SK-N-SH treated with all-trans-retinoic acid at 6 μM for 48 hours (cell line): ENCODE results near the gene ENPP3.
"Not testable (repeated sequence)": the region's sequence is repeated elsewhere in the genome, so short reads cannot be mapped to it uniquely, and the experiment has no call there.

Experiments used
- BACH2 ChIP-seq: fragments of 250-450 bp; sonication (Bioruptor Pico); IDR thresholded peaks from 2 replicates; pipeline ENCODE4 v1.9.0; 2021; ENCODE audit warnings: mild to moderate bottlenecking, borderline replicate concordance
- TF ChIP-seq, protein P1 (sequence below): fragments of 250-450 bp; sonication (Bioruptor Pico); IDR thresholded peaks from 2 replicates; pipeline ENCODE4 v1.5.1; 2021; ENCODE audit warnings: mild to moderate bottlenecking, moderate library complexity
- TF ChIP-seq, protein P2 (sequence below): fragments of 250-450 bp; sonication (Bioruptor Pico); IDR thresholded peaks from 2 replicates; pipeline ENCODE4 v1.8.0; 2020; ENCODE audit warnings: mild to moderate bottlenecking, moderate library complexity, borderline replicate concordance
- TF ChIP-seq, protein P3 (sequence below): fragments of 250-450 bp; sonication (Bioruptor Pico); IDR thresholded peaks from 2 replicates; pipeline ENCODE4 v1.5.1; 2020; ENCODE audit warnings: low read depth, mild to moderate bottlenecking, moderate library complexity

DNA sequence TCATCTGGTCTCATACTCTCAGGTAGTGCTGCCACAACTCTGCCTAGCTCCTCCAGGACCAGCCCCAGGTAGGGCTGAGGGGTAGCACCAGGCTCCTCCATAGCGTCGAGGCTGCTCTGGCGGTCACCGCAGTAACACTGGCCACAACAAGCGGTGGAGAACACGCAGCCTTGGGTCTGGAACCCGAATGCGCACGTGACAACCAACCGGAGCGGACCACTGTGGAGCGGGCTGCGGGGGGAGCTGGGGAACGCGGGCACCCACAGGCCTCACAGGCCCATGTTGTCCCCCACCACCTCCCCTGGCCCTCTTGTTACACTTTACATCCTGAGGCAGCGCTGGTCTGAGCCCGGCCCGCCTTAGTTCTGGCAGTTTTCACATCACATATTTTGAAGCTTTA lies 73.8 kb downstream of the ENPP3 start, which contains the start of gene CTAGE9:
- TF ChIP-seq, protein P1, sequence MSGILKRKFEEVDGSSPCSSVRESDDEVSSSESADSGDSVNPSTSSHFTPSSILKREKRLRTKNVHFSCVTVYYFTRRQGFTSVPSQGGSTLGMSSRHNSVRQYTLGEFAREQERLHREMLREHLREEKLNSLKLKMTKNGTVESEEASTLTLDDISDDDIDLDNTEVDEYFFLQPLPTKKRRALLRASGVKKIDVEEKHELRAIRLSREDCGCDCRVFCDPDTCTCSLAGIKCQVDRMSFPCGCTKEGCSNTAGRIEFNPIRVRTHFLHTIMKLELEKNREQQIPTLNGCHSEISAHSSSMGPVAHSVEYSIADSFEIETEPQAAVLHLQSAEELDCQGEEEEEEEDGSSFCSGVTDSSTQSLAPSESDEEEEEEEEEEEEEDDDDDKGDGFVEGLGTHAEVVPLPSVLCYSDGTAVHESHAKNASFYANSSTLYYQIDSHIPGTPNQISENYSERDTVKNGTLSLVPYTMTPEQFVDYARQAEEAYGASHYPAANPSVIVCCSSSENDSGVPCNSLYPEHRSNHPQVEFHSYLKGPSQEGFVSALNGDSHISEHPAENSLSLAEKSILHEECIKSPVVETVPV (CRISPR knock-in tag), result not testable (repeated sequence)
- TF ChIP-seq, protein P2, sequence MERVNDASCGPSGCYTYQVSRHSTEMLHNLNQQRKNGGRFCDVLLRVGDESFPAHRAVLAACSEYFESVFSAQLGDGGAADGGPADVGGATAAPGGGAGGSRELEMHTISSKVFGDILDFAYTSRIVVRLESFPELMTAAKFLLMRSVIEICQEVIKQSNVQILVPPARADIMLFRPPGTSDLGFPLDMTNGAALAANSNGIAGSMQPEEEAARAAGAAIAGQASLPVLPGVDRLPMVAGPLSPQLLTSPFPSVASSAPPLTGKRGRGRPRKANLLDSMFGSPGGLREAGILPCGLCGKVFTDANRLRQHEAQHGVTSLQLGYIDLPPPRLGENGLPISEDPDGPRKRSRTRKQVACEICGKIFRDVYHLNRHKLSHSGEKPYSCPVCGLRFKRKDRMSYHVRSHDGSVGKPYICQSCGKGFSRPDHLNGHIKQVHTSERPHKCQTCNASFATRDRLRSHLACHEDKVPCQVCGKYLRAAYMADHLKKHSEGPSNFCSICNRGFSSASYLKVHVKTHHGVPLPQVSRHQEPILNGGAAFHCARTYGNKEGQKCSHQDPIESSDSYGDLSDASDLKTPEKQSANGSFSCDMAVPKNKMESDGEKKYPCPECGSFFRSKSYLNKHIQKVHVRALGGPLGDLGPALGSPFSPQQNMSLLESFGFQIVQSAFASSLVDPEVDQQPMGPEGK, result not testable (repeated sequence)
- not testable (repeated sequence) for TF ChIP-seq BACH2 (CRISPR knock-in tag)
- TF ChIP-seq, protein P3, sequence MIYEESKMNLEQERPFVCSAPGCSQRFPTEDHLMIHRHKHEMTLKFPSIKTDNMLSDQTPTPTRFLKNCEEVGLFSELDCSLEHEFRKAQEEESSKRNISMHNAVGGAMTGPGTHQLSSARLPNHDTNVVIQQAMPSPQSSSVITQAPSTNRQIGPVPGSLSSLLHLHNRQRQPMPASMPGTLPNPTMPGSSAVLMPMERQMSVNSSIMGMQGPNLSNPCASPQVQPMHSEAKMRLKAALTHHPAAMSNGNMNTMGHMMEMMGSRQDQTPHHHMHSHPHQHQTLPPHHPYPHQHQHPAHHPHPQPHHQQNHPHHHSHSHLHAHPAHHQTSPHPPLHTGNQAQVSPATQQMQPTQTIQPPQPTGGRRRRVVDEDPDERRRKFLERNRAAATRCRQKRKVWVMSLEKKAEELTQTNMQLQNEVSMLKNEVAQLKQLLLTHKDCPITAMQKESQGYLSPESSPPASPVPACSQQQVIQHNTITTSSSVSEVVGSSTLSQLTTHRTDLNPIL (CRISPR knock-in tag), result not testable (repeated sequence)
